Stimulated activated CD4-positive, alpha-beta T cell treated with anti-CD3 and anti-CD28 coated beads, Interleukin-4, amount 100 ng/mL, for 48 hours (primary cell): ENCODE results near the gene VWA5B1.

Experiments
- DNase-seq, 2 donors: peaks; one replicate each; pipeline ENCODE4 v3.0.0-alpha.2; 2020; ENCODE audit warnings: low read depth in 2 of 2

Gene VWA5B1

GRCh38 chr1:20349561-20349960 lies 58.9 kb downstream of the VWA5B1 start:
- DNase-seq: no peak

- DNase-seq: no peak
Measured at GRCh38 chr1:20349971-20350370, 59.3 kb downstream of the VWA5B1 start.

- no peak for DNase-seq
Measured at GRCh38 chr1:20350421-20350820, 59.7 kb downstream of the VWA5B1 start.

GRCh38 chr1:20351911-20352701 lies 61.4 kb downstream of the VWA5B1 start:
- no peak for DNase-seq

- no peak for DNase-seq
Measured at GRCh38 chr1:20353836-20354235, 63.2 kb downstream of the VWA5B1 start.

GRCh38 chr1:20354610-20355009 lies 63.9 kb downstream of the VWA5B1 start:
- DNase-seq: no peak

- DNase-seq: no peak
Measured at GRCh38 chr1:20355101-20355827, 64.6 kb downstream of the VWA5B1 start.

GRCh38 chr1:20355828-20356735 lies 65.4 kb downstream of the VWA5B1 start:
- no peak for DNase-seq

- DNase-seq: no peak
Measured at GRCh38 chr1:20356850-20357459, 66.3 kb downstream of the VWA5B1 start.

GRCh38 chr1:20357796-20358195 lies 67.1 kb downstream of the VWA5B1 start:
- no peak for DNase-seq

GRCh38 chr1:20358761-20359263 lies 68.1 kb downstream of the VWA5B1 start:
- no peak for DNase-seq

GRCh38 chr1:20359451-20360330 lies 69.0 kb downstream of the VWA5B1 start:
- DNase-seq: peak; percentile 51 to 68

GRCh38 chr1:20361401-20361800 lies 70.7 kb downstream of the VWA5B1 start:
- DNase-seq: no peak

GRCh38 chr1:20361805-20362381 lies 71.2 kb downstream of the VWA5B1 start:
- DNase-seq: peak in 1 of 2 donors; percentile 56

- DNase-seq: no peak
Measured at GRCh38 chr1:20362856-20363255, 72.2 kb downstream of the VWA5B1 start.

- no peak for DNase-seq
Measured at GRCh38 chr1:20365421-20366055, 74.9 kb downstream of the VWA5B1 start.

- no peak for DNase-seq
Measured at GRCh38 chr1:20366056-20366462, 75.4 kb downstream of the VWA5B1 start.

- no peak for DNase-seq
Measured at GRCh38 chr1:20366463-20367115, 75.9 kb downstream of the VWA5B1 start.

- DNase-seq: no peak
Measured at GRCh38 chr1:20367116-20367585, 76.5 kb downstream of the VWA5B1 start.
